Activated T-cell treated with anti-CD3 and anti-CD28 coated beads, Interleukin-2, amount 50 U/mL, for 1 hour (primary cell): ENCODE data around the gene KLF11.

Source experiments
- DNase-seq: peaks from one replicate; pipeline ENCODE4 v3.0.0-alpha.2; 2020

KLF11 gene

GRCh38 chr2:10043256-10043905, at the start of gene KLF11:
Gene KLF11 (plus strand): TSS chr2:10043550. CDS start chr2:10043717, 167 bp downstream.
- peak; percentile 83 for DNase-seq

GRCh38 chr2:9994462-9994861, 48.9 kb upstream of the KLF11 start:
- DNase-seq, result no peak

DNA sequence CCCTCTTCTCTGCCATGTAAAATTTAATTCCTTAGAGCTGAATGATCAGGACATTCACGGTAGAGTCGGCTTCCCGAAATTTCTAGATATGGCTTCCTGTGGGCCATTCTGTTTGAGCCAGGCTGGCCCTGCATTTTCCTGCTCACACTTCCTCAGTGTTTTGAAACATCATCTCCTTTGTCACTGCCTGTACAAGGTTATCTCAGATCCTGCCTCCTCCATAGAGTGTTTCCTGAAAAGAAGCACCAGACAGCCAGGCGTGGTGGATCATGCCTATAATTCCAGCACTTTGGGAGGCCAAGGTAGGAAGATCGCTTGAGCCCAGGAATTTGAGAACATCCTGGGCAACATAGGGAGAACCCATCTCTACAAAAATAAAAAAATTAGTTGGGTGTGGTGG, 48.3 kb upstream of the KLF11 start:
- DNase-seq, result no peak

DNA sequence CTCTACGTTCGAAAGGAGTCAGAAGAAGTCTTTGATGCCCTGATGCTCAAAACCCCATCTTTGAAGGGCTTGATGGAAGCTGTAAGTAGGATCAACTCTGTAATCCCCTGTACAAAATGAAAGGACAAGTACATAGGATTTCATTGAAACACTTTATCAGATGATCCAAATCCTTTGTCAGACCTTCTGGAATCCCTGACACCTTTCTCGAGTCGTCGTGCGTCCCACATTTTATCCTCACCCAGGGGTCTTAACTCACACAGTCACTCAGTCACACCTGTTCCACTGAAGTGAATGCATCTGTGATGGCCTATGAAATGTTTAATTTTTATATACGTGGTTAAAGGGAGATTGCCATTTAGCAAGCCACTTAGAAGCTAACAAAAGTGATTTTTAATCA, 47.0 kb upstream of the KLF11 start:
- no peak for DNase-seq

DNA sequence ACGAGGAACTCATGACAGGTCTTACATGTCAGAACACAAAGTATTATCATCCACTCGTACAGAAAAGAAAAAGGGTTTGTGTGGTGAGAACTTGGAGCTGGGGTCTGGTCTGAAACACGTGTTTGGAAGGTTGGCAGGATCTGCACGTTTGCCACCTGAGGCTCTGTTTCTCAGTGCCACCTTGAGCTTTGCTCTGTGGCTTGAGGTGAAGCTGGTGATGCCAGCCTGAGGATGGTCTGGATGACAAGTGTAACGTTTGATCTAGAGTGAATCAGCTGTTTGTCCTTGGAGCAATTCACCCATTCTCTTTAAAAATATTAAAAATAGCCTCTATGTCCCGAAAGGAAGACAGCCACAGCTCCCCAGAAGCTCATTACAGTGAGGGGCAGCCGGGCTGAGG, 45.4 kb upstream of the KLF11 start:
- DNase-seq, result no peak

DNA sequence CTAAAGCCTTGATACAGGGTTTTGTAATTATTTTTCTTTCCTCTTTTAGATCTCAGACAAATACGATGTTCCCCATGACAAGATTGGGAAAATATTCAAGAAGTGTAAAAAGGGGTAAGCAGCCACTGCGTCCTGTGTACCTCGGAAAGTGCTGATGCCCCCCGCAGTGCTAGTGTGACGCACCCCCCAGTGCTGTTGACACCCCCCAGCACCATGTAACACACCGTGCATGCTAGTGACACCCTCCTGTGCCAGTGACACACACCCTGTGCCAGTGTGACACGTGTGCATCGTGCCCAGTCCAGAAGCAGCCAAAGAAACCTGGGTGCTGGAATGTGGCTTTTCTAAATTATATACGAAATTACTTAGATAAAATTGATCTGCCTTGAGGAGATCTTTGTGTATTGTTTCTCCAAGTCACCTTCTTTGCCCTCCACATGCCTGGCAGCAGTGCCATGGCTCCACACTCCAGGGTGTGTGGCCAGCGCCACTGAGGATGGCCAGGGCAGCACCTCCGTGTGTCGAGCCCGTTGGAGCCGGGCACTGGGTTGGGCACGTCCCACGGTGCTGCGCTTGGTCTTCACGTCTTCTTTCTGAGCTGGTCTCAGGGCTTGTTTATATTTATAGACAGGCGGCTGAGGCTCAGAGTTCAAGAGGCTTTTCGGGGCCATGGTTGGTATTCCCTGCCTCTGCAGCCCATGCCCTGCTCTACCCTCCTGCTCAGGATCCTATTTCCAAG, 44.3 kb upstream of the KLF11 start:
- DNase-seq, result no peak

DNA sequence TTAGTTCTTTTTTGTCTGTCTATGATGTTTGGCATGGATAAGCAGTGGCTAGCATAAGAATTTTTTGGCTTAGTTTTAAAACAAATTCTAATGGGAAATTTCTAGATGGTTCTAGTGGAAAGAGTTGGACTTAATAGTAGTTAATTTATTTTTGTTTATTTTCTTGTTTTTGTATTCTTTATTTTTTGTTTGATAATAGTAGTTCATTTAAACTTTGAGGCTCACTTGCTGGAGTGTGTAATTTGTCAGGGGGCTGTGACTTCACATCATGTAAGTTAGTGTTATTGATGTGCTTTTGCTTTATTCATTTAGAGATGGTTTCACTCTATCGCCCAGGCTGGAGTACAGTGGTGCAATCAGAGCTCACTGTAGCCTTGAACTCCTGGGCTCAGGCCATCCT, 43.7 kb upstream of the KLF11 start:
- no peak for DNase-seq

DNA sequence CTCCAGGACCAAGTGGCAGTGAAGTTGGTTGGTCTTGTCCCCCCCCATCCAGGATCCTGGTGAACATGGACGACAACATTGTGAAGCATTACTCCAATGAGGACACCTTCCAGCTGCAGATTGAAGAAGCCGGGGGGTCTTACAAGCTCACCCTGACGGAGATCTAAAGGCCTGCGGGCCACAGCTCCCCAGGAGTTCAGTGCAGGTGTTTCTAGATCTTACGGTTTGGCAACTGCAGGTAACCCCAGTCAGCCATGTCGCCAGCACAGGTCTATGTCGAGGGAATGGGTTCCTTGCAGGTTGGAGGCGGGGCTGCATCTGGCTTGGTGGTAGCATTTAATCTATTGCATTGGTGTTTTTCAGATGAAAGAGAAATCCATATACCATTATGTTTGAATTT, 42.8 kb upstream of the KLF11 start:
- no peak for DNase-seq

- no peak for DNase-seq
Measured at GRCh38 chr2:10001586-10001985, 41.8 kb upstream of the KLF11 start.

DNA sequence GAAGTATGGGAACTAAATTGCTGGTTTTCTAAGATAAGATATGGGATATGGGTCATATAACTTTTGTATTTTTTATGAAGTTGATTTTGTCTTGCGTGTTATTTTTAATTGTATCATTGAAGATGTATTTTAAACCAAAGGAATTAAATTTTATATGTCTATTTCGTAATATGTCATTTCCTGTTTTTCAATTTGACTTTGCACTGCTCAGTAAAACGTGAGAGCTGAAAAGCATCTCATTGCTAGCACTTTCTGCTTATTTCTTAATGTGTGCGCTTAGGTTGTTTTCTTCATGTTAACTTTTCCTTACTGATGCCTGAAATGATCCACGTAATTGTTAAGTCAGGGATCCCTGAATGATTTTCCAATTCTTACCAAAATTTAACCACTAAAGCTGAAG, 41.2 kb upstream of the KLF11 start:
- DNase-seq, result no peak

DNA sequence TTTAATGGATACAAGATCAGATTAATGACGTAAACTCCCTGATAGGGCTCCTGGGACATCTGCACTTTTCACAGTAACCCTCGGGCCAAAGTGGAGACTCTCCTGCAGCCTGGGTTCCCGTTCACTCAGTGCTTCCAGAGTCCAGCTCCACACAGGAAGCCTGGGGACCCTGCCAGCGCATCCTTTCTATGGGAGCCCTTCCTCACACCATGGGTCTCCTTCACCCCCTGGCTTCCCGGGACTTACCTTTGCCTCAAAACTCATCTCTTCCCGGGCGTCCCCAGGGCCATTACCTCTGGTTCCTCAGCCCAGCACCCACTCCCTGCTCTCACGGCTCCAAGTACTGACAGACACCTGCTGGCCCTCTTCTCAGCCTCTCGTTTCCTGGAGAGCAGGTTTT, 40.7 kb upstream of the KLF11 start:
- DNase-seq, result no peak

- no peak for DNase-seq
Measured at GRCh38 chr2:10003206-10004125, 39.9 kb upstream of the KLF11 start.

- DNase-seq, result no peak
Measured at GRCh38 chr2:10004401-10004800, 38.9 kb upstream of the KLF11 start.

GRCh38 chr2:10004836-10005235, 38.5 kb upstream of the KLF11 start:
- no peak for DNase-seq

GRCh38 chr2:10005461-10006235, 37.7 kb upstream of the KLF11 start:
- no peak for DNase-seq

DNA sequence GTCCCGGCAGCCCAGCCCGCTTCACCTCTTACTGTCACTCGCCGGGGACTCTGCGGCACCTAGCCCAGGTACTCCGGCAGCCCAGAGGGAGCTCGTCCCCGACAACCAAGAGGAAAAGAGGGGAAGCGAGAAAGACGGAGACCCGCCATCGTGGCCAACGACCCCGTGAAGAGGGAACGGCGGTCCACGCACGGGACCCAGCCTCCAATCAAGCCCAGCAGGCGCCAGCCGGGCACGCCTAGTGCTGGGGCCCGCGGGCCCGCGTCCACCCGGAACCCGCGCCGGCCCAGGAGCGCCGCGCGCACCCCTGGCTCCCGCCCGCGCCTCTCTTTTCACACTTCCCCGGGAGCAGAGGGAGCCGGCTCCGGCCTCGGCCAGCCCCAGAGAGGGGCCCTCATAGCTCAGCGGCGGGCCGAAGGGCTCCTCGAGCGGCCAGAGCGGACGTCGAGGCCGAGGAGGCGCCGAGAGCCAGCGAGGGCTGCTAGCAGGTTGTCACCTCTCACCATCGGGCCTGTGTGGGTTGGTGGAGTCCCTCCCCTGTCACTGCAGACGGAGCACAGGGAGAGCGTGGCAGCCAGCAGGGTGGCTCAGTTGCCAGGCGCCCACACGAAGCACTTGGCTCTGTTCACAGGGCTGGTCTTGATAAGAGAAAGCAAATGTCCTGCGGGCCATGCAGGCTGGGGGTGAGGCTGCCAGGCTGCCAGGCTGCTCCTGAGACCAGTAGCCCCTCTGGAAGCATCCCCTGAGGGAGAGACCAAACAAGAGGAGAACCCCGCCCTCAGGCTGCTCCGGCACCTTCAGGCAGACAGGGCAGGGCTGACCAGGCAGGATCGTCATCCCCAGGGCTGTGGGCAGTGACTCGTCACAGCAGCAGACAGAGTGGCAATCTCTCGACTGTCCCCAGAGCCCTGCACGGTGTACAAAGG, 36.9 kb upstream of the KLF11 start:
- no peak for DNase-seq

DNA sequence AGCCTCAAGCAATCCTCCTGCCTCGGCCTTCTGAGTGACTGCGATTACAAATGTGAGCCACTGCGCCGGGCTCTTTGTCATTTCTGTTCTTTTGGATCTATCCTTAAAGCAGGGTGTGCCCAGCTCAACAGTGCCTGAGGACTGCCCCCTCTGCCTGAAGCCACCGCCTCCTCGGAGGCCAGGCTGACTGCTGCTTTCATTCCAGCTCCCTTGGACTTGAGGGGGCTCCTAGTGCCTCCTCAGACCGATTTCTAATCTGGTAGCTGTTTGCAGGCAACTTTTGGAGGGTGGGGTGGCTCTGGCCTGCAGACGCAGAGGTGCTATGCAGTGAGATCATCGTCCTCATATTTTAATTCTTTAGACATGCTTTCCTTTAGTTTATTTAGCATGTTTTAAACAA, 35.9 kb upstream of the KLF11 start:
- DNase-seq, result no peak

- no peak for DNase-seq
Measured at GRCh38 chr2:10007921-10008808, 35.2 kb upstream of the KLF11 start.

DNA sequence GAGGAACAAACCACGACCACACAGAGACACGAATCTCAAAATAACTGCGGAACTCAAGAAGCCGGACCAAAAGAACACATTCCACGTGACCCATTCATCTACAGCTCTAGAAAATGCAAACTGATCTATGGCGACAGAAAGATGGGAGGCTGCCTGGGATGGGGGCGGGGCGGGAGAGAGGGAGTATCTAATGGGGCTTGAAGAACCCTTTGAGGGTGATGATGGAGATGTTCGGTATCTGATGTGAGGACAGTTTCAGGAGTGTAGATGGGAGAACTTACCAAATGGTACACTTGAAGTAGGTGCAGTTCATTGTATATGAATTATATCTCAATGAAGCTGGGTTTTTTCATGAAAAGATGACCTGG, 34.6 kb upstream of the KLF11 start:
- DNase-seq, result no peak

GRCh38 chr2:10009271-10009810, 34.0 kb upstream of the KLF11 start:
- DNase-seq, result no peak
